Natural killer cell (primary cell): ENCODE measurements around the gene GSN. TPM values are rescaled to one million over a fixed set of nuclear protein-coding genes. Genes with fewer than 3 reads are reported as not detected.

Experiments
- ATAC-seq, 3 donors: fragments of 150-1000 bp in 2 of 3; fragments of 200-7000 bp in 1 of 3; cut with Tn5 transposase; 1 replicate in 1 of 3; 2 replicates in 2 of 3; pipeline ENCODE4 v1.10.0; 2021; ENCODE audit warnings: mild to moderate bottlenecking in 2 of 3, moderate library complexity in 2 of 3
- DNase-seq, 2 donors: peaks; one replicate each; pipeline versions ENCODE4 v3.0.0 to v3.0.0-alpha.2; 2013 to 2021; ENCODE audit warnings: mixed read lengths in 1 of 2
- H3K27ac ChIP-seq: one replicate; pipeline ENCODE4 v1.5.1; 2013; ENCODE audit warnings: mild to moderate bottlenecking, low read length
- H3K27me3 ChIP-seq: one replicate; pipeline ENCODE4 v1.6.1; 2013; ENCODE audit warnings: low read length; ENCODE audit not compliant: control insufficient read depth, insufficient read depth
- H3K36me3 ChIP-seq: one replicate; pipeline ENCODE4 v1.6.1; 2013; ENCODE audit warnings: low read length; ENCODE audit not compliant: control insufficient read depth, insufficient read depth
- H3K4me1 ChIP-seq: one replicate; pipeline ENCODE4 v1.6.1; 2013; ENCODE audit warnings: low read length; ENCODE audit not compliant: control insufficient read depth, insufficient read depth
- H3K4me3 ChIP-seq: one replicate; pipeline ENCODE4 v1.5.1; 2013; ENCODE audit warnings: low read length
- H3K9me3 ChIP-seq: one replicate; pipeline ENCODE4 v1.6.1; 2013; ENCODE audit warnings: low read length; ENCODE audit not compliant: control insufficient read depth, insufficient read depth
- H3K27ac Mint-ChIP-seq, 2 donors: one replicate each; pipeline ENCODE4 v1.8.0; 2022; ENCODE audit warnings: mild to moderate bottlenecking in 2 of 2, mixed read lengths in 2 of 2, moderate library complexity in 1 of 2
- H3K27me3 Mint-ChIP-seq, 2 donors: one replicate each; pipeline ENCODE4 v1.8.0; 2022; ENCODE audit warnings: low read depth in 2 of 2, mixed read lengths in 2 of 2
- H3K36me3 Mint-ChIP-seq: one replicate; pipeline ENCODE4 v1.8.0; 2022; ENCODE audit warnings: mixed read lengths
- H3K4me1 Mint-ChIP-seq, 2 donors: one replicate each; pipeline ENCODE4 v1.8.0; 2022; ENCODE audit warnings: mixed read lengths in 2 of 2
- H3K4me3 Mint-ChIP-seq: one replicate; pipeline ENCODE4 v1.8.0; 2022; ENCODE audit warnings: mild to moderate bottlenecking, moderate library complexity, mixed read lengths
- H3K9me3 Mint-ChIP-seq, 2 donors: one replicate each; pipeline ENCODE4 v1.8.0; 2022; ENCODE audit warnings: mixed read lengths in 2 of 2
- CTCF ChIP-seq: fragments of 200-600 bp; IDR thresholded peaks from one replicate; pipeline ENCODE4 v1.8.0; 2022; ENCODE audit warnings: antibody characterized with exemption
- WGBS: methylation state at CpG from one replicate; pipeline ENCODE4 v1.1.7; 2013; ENCODE audit warnings: missing lambda C conversion rate; ENCODE audit not compliant: insufficient coverage; 5-methylcytosine and 5-hydroxymethylcytosine counted together
- intact Hi-C: fragments of 100-400 bp; cut with micrococcal nuclease; formaldehyde crosslinking; loops from one replicate; pipeline ENCODE4 v1.14.2; 2022
- total RNA-seq, 4 donors: library from RNA; stranded (reverse); fragments of 120-200 nt in 1 of 4; gene quantifications; one replicate each; pipeline versions ENCODE4 v1.2.3 to v1.2.4, GENCODE V29; 2013 to 2022

The GSN gene
- total RNA-seq, 3 donors from 2014 or later (not counting 1 experiment from before 2014, with no cell fraction given): 92.9 to 103 (median 103) TPM

GRCh38 chr9:121249563-121249962 is 18.4 kb upstream of the GSN start:
- Histone ChIP-seq H3K4me3 (no peak overlapping the region), H3K9me3 (no peaks in the 10 kb centered on the region), H3K27me3 (no peaks in the 10 kb centered on the region), H3K27ac (no peak overlapping the region), H3K4me1 (no peaks in the 10 kb centered on the region), H3K36me3 (no peaks in the 10 kb centered on the region)
- ATAC-seq (peak; percentile 64 to 78 (median 68)), DNase-seq (peak in 1 of 2 donors; percentile 8)
- Mint-ChIP-seq H3K36me3 (peaks cover under 1% of the 10 kb centered on the region), H3K9me3 (no peaks in the 10 kb centered on the region), H3K4me1 (no peaks in the 10 kb centered on the region), H3K27ac (no peak overlapping the region), H3K4me3 (no peak overlapping the region), H3K27me3 (no peaks in the 10 kb centered on the region)
- 84% methylated on average over 3 of the region's 3 CpGs for WGBS
- TF ChIP-seq CTCF: no peak
- intact Hi-C loops: no loop called here

GRCh38 chr9:121252104-121252851 is 15.7 kb upstream of the GSN start:
- H3K4me1 Mint-ChIP-seq: no peaks in the 10 kb centered on the region
- H3K27me3 Mint-ChIP-seq: no peaks in the 10 kb centered on the region
- Histone ChIP-seq H3K4me1 (no peaks in the 10 kb centered on the region), H3K4me3 (no peak overlapping the region), H3K36me3 (no peaks in the 10 kb centered on the region), H3K9me3 (no peaks in the 10 kb centered on the region), H3K27ac (no peak overlapping the region), H3K27me3 (no peaks in the 10 kb centered on the region)
- ATAC-seq: no peak
- intact Hi-C loops: no loop called here
- H3K27ac Mint-ChIP-seq: no peak overlapping the region
- no peak for DNase-seq
- WGBS: 81% methylated on average over 4 of the region's 5 CpGs
- H3K4me3 Mint-ChIP-seq: no peak overlapping the region
- H3K36me3 Mint-ChIP-seq: no peaks in the 10 kb centered on the region
- H3K9me3 Mint-ChIP-seq: no peaks in the 10 kb centered on the region
- TF ChIP-seq CTCF: no peak

GRCh38 chr9:121253162-121253561 is 14.8 kb upstream of the GSN start:
- TF ChIP-seq CTCF: no peak
- no peaks in the 10 kb centered on the region for H3K4me1 ChIP-seq
- no peaks in the 10 kb centered on the region for H3K36me3 ChIP-seq
- H3K9me3 Mint-ChIP-seq: no peaks in the 10 kb centered on the region
- no peak overlapping the region for H3K27ac Mint-ChIP-seq
- DNase-seq (no peak), ATAC-seq (no peak)
- no peak overlapping the region for H3K27ac ChIP-seq
- H3K4me3 ChIP-seq: no peak overlapping the region
- no peaks in the 10 kb centered on the region for H3K9me3 ChIP-seq
- no peaks in the 10 kb centered on the region for H3K36me3 Mint-ChIP-seq
- no peak overlapping the region for H3K4me3 Mint-ChIP-seq
- intact Hi-C loops: no loop called here
- WGBS: 91% methylated on average over 2 of the region's 2 CpGs
- no peaks in the 10 kb centered on the region for H3K4me1 Mint-ChIP-seq
- H3K27me3 Mint-ChIP-seq: no peaks in the 10 kb centered on the region
- H3K27me3 ChIP-seq: no peaks in the 10 kb centered on the region
